GM19351 (cell line): Measurements from ENCODE around the gene SPAG5.
"Not testable (repeated sequence)": the region's sequence is repeated elsewhere in the genome, so short reads cannot be mapped to it uniquely, and the experiment has no call there.

Source experiments
- ATAC-seq: cut with Tn5 transposase; IDR thresholded peaks from one replicate; pipeline ENCODE4 v1.9.1; 2021; ENCODE audit warnings: mild to moderate bottlenecking, moderate library complexity; ENCODE audit not compliant: unreplicated experiment

The SPAG5 gene

DNA sequence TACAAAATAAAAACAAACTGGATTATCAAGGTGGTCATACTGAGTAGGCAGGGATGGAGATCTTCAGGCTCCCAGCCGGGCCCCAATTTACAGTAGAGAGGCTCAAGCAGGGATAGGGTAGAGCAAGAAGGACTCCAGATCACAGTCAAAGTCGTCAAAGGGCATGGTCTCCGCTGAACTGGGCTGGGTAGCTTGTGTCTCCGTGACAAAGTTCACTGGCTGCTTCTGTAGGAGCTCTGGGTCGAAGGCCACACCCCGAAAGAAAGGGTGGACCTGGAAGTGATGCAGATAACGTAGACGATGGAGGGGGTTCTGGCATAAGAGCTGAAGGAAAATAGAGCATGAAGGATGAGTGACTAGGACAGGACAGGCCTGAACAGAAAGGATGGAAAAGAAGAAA, 11.6 kb upstream of the SPAG5 start:
- ATAC-seq = no peak

DNA sequence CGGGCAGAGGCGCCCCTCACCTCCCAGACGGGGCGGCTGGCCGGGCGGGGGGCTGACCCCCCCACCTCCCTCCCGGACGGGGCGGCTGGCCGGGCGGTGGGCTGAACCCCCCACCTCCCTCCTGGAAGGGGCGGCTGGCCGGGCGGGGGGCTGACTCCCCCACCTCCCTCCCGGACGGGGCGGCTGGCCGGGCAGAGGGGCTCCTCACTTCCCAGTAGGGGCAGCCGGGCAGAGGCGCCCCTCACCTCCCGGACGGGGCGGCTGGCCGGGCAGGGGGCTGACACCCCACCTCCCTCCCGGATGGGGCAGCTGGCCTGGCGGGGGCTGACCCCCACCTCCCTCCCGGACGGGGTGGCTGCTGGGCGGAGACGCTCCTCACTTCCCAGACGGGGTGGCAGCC, 5.2 kb upstream of the SPAG5 start:
- ATAC-seq = not testable (repeated sequence)

GRCh38 chr17:28599311-28600184, 723 bp upstream of the SPAG5 start:
- peak; percentile 58 for ATAC-seq

DNA sequence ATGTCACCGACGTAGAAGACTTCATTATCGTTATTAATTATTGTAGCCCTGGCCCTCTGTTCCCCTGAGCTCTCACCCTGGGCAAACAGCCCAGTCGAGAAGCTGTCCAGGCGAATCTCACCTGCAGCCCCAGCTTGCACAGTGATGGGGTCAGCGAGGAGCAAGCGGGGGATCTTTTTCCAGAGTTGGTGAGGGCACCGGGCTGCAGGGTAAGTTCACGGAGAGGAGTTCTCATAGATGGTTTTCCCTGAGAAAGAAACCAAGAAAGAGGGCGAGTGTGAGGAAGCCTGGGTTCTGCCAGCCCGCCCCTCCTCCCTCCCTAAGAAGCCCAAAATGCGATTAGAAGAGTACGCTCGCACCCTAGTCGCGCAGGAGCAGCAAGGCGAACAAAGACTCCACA, 436 bp downstream of the SPAG5 start:
- ATAC-seq = peak; percentile 12

GRCh38 chr17:28597606-28598383, 1.0 kb downstream of the SPAG5 start:
- ATAC-seq = no peak

- ATAC-seq = no peak
Observed at GRCh38 chr17:28592260-28592659, 6.6 kb downstream of the SPAG5 start.

GRCh38 chr17:28585851-28586250, 13.0 kb downstream of the SPAG5 start:
- ATAC-seq = no peak

GRCh38 chr17:28584434-28584833, 14.4 kb downstream of the SPAG5 start:
- ATAC-seq = no peak

- no peak for ATAC-seq
Observed at GRCh38 chr17:28582513-28582912, 16.3 kb downstream of the SPAG5 start.

DNA sequence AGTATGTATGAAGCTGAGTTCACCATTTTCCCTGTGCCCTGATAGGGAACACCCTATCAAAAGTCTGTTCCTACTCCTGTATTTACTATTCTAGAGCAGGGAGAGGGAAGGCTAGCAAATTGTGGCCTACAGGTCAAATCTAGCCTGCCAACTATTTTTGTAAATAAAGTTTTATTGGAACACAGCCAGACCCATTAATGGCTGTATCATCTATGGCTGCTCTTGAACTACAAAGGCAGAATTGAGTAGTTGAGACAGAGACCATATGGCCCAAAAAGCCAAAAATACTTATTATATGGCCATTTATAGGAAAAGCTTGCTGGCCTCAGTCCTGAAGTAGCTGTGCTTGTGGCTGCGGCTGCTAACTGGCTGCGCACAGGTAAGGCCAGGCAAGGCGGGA, 17.9 kb downstream of the SPAG5 start:
- ATAC-seq = no peak

GRCh38 chr17:28579526-28579925, 19.3 kb downstream of the SPAG5 start:
- ATAC-seq = no peak

DNA sequence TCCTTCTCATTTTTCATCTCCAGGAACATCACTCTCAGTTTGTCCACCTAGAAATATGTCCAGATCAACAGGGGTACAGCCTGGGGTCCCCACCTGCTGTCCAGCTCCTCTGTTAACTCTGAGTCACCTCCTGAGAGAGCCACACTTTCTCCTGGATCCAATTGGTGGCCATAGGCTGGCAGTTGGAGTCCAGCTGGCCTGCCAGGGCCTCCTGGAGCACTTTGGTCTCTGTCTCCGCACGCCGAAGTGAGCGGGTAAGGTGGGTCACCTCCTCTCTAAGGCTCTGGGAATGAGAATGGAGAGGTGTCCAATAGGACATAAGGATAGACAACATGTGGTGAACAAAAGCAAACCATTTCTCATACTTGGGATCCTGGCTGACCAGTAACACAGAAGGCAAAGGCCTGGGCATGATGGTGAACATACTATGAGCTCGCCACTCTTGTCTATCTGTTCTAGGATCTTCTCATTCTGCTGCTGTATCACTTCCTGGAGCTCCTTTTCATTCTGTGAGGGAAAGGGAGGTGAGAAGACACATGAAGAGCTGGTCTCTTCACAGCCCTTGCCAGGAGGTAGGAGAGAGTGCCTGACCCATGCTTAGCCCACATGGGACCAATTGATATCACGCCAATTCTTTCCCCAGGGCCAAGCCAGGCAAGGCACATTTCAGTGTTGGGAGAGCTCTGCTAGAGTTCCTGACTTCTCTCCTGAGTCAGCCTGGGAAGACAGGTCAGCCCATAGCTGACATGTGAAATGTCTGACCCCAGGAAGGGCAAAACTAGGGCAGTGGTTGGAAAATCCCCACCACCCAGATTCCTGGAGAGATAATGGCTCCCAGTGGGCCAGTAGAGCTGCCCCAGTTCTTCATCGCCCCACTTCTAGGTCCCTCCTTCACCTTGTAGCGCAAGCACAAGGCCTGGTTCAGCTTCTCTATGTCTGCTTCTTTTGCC, 20.3 kb downstream of the SPAG5 start:
- no peak for ATAC-seq

DNA sequence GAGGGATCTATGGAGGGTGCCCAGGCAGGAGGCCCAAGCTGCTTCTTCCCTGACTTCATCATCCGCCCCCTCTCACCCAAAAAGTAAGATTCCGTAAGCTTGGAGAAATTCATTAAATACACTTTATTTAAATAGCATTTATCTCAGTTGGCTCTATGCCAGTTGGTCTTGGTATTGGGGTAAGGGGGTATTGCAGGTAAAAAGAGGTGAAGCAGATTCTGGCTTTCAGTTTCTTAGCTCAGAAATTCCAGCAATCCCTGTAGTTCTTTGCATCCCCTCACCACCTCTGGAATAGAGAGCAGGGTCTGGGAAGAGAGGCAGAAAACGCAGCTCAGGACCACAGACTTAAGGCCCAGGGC, 21.4 kb downstream of the SPAG5 start:
- no peak for ATAC-seq

GRCh38 chr17:28576758-28577465, 21.9 kb downstream of the SPAG5 start, which contains the start of gene ALDOC:
ALDOC (minus strand) TSS chr17:28576895; CDS start chr17:28575532, 1,363 bp downstream.
- ATAC-seq = peak; percentile 92

DNA sequence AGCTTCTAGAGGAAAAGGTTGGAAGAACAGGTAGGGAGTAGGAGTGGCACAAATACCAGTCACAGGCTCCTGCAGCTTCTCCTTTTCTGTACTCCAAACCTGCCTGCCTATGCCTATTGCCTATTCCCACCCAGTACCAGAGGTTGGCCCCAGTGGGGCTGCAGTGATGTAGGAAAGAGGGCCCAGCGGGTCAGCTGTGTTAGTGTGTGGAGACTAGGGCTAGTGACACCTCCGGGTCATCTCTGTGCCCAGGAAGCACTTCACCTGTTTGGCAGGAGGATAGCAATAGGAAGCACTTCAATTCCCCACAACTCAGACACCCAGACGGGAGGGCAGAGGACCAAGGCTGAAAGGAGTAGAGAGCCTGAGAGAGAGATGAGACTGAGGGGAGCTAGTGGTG, 22.8 kb downstream of the SPAG5 start:
- ATAC-seq = not testable (repeated sequence)

GRCh38 chr17:28575126-28575795, 23.6 kb downstream of the SPAG5 start:
- ATAC-seq = no peak

- ATAC-seq = no peak
Observed at GRCh38 chr17:28574526-28574925, 24.3 kb downstream of the SPAG5 start.

DNA sequence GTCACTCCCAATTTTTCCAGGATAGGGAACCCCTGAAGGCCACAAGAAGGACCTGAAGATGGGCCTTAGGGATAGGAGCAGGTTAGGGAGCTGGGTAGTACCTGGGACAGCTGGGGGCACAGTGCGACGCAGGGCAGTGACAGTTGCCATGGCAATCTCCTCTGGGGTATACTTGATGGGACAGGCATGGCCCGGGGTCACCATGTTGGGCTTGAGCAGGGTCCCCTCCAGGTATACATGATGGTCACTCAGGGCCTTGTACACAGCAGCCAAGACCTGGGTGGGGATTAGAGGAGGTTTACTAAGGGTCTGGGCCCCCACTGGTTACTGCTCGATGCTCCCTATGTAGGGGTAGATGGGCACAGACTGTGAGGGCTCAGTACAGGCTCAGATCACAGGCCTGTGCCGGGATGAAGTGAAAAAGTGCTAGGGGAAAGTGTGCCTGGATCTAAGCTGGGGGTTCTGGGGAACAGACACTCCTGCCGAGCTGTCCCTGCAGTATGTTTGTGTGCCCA, 24.8 kb downstream of the SPAG5 start:
- ATAC-seq = no peak

- no peak for ATAC-seq
Observed at GRCh38 chr17:28573521-28573920, 25.3 kb downstream of the SPAG5 start.

- no peak for ATAC-seq
Observed at GRCh38 chr17:28573040-28573380, 25.8 kb downstream of the SPAG5 start.
